ENCODE measurements around the gene PLEKHO2. TPM values are rescaled to one million over a fixed set of nuclear protein-coding genes. Genes with fewer than 3 reads are reported as not detected.

Gene PLEKHO2
- total and polyA plus RNA-seq, 2 donors (not counting 3 experiments of a cell fraction or from before 2014, with no cell fraction given) = 21.9 to 24.9 TPM

DNA sequence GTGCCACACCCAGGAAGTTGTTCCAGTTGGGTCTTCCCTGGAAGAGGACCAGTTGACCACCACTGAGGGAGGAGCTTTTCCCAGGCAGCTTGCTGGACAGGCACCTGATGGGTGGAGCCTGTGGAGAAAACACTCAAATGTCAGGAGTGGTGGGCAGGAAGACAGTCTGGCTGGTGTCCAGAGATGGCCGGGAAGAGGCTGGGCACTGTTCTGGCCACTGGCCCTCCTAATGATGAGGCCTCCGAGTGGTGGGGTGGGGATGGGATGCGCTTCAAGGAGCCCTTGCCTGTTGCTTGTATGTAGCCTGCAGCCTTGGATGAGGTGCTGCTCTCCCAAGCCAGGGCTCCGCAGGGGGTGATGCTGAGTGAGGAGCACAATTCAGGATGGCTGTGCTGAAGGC lies 12.3 kb downstream of the PLEKHO2 start:
- no peak for FAIRE-seq
- ChIA-PET CTCF (interaction anchor here (0.8 to 1.5 kb wide), 2 partner anchors 10 to 18 kb away, joined by 3 to 5 read pairs; no protein-coding TSS in a partner anchor), POLR2A (interaction anchor here (0.6 kb wide), 1 partner anchor 10 kb away, joined by 3 read pairs; no protein-coding TSS in a partner anchor)
- Histone ChIP-seq H3K9me1 (replicated peaks; ENCODE audit: control insufficient read depth, extremely low read depth, insufficient read depth, low read length) (no peaks in the 10 kb centered on the region), H2AFZ (ENCODE audit: low read depth, low read length) (no peak overlapping the region), H3K36me3 (ENCODE audit: control insufficient read depth in 2 of 2, extremely low read depth in 1 of 2, insufficient read depth in 2 of 2, low read length in 2 of 2) (peaks cover 0 to 19% of the 10 kb centered on the region in 2 experiments), H4K20me1 (replicated peaks; ENCODE audit: control insufficient read depth, extremely low read depth, insufficient read depth, low read length) (no peaks in the 10 kb centered on the region), H3K4me3 (replicated peaks in 1 of 3; ENCODE audit: insufficient read depth in 1 of 3, low read depth in 1 of 3, low read length in 3 of 3) (no peak overlapping the region), H3K9ac (replicated peaks; ENCODE audit: extremely low read depth, insufficient read depth, low read length) (no peak overlapping the region), H3K4me1 (ENCODE audit: control insufficient read depth, extremely low read depth, insufficient read depth, low read length) (peaks cover 25% of the 10 kb centered on the region), H3K9me3 (replicated peaks; ENCODE audit: control insufficient read depth, insufficient read depth, low read length) (no peaks in the 10 kb centered on the region), H3K27ac (ENCODE audit: insufficient read depth, low read depth, low read length) (no peak overlapping the region), H3K4me2 (ENCODE audit: insufficient read depth, low read length) (no peak overlapping the region), H3K79me2 (ENCODE audit: control insufficient read depth, insufficient read depth, low read length) (peaks cover 27% of the 10 kb centered on the region), H3K27me3 (ENCODE audit: control insufficient read depth in 2 of 2, insufficient read depth in 2 of 2, low read length in 2 of 2) (no peaks in the 10 kb centered on the region)
- DNase-seq (ENCODE audit: low read depth, low spot score) = no peak
- intact Hi-C loops (cut with micrococcal nuclease) (no loop called here), dilution Hi-C loops (cut with MboI; ENCODE audit: extremely low pct_ligation_motif_present, low sequenced_read_pairs) (no loop called here)
- TF ChIP-seq, protein P1, sequence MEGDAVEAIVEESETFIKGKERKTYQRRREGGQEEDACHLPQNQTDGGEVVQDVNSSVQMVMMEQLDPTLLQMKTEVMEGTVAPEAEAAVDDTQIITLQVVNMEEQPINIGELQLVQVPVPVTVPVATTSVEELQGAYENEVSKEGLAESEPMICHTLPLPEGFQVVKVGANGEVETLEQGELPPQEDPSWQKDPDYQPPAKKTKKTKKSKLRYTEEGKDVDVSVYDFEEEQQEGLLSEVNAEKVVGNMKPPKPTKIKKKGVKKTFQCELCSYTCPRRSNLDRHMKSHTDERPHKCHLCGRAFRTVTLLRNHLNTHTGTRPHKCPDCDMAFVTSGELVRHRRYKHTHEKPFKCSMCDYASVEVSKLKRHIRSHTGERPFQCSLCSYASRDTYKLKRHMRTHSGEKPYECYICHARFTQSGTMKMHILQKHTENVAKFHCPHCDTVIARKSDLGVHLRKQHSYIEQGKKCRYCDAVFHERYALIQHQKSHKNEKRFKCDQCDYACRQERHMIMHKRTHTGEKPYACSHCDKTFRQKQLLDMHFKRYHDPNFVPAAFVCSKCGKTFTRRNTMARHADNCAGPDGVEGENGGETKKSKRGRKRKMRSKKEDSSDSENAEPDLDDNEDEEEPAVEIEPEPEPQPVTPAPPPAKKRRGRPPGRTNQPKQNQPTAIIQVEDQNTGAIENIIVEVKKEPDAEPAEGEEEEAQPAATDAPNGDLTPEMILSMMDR (IDR thresholded peaks at IDR 0.05; ENCODE audit: extremely low read depth in 1 of 2, insufficient read depth in 1 of 2, low read depth in 1 of 2, low read length in 2 of 2) = no peak
- TF ChIP-seq POLR2AphosphoS5 (IDR thresholded peaks at IDR 0.05; ENCODE audit: insufficient read depth, low read depth, low read length) (no peak), MYC (IDR thresholded peaks at IDR 0.05; ENCODE audit: low read depth, low read length) (no peak), EZH2 (IDR thresholded peaks at IDR 0.05; ENCODE audit: borderline replicate concordance, low read depth, low read length, severe bottlenecking) (no peak), GATA2 (IDR thresholded peaks at IDR 0.05; ENCODE audit: insufficient read depth, insufficient read length, low read depth, low read length) (no peak), FOS (IDR thresholded peaks at IDR 0.05; ENCODE audit: borderline replicate concordance, insufficient read depth, low read length) (no peak)
- no TSS peak for BruUV-seq (replicated peaks)
